HG02938 (cell line): ENCODE data around the gene ATP12A.

ENCODE experiments used
- ATAC-seq: cut with Tn5 transposase; IDR thresholded peaks from one replicate; pipeline ENCODE4 v1.9.1; 2021; ENCODE audit warnings: mild to moderate bottlenecking, moderate library complexity; ENCODE audit not compliant: unreplicated experiment

Gene ATP12A

DNA sequence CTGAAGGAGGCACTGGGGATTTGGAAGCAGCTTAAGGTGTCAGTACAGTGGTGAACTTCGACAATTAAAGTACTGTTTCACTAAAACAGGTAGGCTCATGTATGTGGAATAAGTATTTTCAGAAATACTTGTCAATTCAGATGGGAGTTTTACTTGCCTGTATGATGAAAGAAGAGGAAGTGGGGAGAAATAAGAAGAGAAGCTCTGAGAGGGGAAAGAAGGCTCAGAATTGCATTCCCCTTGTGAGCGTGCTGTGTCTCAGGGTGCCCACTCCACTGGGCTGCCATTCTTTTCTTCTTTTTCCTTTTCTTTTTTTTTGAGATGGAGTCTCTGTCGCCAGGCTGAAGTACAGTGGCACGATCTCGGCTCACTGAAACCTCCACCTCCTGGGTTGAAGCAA, 45.2 kb downstream of the ATP12A start:
- no peak for ATAC-seq

DNA sequence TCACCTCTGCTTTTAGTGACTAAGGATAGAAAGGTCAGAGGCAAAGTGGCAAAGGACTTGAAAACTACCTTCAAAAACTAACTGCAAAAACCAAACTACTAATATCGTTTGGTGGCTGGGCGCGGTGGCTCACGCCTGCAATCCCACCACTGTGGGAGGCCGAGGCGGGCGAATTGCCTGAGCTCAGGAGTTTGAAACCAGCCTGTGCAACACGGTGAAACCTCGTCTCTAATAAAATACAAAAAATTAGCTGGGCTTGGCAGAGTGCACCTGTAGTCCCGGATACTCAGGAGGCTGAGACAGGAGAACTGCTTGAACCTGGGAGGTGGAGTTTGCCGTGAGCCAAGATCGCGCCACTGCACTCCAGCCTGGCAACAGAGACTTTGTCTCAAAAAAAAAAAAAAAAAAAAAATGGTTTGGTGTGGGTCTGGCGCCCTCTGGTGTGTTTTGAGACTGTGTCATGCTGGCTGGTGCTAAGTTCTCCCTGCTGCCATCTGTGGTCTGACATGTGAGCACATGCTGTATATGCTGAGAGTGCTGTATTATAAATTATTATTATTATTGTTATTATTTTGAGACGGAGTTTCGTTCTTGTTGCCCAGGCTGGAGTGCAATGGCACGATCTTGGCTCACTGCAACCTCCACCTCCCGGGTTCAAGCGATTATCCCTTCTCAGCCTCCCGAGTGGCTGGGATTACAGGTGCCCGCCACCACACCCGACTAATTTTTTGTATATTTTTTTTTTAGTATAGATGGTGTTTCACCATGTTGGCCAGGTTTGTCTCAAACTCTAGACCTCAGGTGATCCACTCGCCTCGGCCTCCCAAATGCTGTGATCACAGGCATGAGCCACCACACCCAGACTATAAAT, 47.8 kb downstream of the ATP12A start:
- ATAC-seq = peak; percentile 73

DNA sequence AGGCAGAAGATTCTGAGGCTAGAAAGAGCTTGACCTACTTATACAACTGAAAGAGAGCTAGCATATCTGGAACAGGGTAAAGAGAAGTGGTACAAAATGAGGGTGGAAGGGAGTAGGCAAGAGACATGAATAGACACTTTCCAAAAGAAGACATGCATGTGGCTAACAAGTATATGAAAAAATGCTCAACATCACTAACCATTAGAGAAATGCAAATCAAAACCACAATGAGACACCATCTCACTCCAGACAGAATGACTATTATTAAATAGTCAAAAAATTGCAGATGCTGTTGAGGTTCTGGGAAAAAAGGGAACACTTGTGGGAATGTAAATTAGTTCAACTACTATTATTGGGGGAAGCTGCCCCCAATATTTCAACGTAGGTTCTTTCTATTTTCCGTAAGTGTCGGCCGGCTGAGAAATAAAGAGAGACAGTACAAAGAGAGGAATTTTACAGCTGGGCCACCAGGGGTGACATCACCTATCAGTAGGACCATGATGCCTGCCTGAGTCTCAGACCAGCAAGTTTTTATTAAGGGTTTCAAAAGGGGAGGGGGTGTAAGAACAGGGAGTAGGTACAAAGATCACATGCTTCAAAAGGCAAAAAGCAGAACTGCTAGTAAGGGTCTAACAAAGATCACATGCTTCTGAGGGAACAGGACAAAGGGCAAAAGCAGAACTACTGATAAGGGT, 50.8 kb downstream of the ATP12A start:
- ATAC-seq = peak; percentile 71

DNA sequence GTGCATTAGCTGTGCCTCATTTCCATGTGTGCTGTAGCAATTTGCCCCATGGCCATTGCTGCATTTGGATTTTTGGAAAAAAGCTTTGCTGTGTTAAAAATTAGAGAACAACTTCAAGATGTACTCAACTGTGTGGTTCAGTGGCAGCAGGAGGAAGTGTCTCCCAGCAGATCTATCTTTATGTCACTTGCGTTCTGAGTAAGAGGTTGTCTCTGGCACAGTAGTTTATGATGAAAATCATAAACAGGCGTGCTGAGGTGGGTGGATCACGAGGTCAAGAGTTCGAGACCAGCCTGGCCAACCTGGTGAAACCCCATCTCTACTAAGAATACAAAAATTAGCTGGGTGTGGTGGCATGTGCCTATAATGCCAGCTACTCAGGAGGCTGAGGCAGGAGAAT, 54.7 kb downstream of the ATP12A start:
- ATAC-seq = no peak

DNA sequence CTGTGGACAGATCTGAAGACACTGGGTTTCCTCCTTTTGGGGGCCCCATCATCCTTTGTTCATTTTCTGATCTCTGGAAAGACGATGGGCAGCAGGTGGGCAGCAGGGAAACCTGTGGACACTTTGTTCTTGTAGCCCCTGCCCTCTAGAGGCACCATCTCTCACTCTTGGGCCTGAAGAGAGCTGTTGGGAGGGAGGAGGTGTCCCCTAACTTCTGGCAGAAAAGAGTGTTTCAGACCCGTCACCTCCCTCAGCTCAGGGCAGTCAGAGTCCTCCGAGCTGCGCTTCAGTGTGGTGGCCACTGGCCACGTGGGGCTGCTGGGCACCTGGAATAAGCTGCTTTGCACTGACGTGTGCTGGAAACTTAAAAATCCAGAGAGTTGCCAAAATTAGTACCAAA, 56.8 kb downstream of the ATP12A start:
- no peak for ATAC-seq

DNA sequence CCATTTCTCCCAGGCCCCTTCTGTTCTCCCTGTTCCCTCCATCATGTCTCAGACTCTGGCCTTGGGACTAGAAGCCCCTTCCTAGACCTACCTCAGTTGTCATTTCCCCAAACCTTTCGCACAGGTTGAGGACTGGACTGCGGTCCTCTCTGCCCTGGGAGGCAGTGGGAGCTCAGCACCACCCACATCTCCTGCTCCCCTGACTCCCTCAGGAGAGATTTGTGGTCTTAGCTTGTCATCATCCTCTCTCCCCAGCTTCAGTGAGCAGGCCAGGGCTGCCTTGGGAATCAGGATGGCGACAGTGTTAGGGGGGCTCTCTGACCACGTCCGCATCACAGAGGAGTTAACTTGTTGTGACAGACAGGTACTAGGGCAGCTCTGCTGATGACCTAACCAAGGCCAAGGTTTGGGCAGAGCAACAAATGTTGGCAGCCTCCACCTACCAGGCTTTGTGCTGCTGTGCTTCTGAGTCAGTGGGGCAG, 58.2 kb downstream of the ATP12A start:
- ATAC-seq = no peak

DNA sequence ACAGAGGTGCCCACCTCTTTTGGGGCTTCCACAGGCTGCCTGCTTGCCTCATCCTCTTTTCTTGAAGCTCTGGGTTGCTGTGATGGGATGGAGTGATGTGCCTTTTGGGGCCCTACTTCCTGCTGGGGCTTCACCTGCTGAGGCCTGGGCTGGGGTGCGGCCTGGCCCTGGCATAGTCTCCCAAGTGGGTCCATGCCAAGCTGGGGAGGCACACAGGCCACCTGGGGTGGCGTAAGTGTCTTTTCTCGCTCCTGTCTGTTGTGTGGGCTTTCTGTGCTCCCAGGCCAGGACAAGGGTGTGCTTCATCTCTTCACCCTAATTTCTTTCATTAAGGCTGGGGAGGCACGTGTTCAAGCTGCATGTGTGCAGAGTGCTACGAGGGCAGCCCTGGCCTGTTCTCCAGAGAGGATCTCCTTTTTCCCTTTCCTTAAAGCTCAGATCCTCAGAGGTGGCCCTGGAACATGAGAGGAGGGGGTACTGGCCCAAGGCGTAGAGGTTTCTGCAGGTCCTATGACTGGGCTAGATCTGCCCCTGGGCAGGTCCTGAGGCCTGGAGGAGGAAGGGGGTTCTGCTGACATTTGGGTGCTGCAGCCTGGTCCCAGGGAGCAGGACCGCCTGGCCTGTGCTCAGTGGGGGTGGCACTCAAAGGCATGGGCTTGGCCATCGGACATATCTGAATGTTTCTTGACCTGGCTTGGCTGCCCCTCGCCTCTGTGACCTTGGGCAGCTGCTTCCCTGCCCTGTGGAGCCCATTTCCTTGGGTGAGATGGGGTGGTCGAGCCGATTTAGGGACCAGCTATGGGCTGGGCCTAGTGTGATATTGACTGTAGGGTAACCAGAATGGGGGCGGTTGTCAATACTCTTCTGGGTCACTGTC, 60.0 kb downstream of the ATP12A start:
- ATAC-seq = no peak

DNA sequence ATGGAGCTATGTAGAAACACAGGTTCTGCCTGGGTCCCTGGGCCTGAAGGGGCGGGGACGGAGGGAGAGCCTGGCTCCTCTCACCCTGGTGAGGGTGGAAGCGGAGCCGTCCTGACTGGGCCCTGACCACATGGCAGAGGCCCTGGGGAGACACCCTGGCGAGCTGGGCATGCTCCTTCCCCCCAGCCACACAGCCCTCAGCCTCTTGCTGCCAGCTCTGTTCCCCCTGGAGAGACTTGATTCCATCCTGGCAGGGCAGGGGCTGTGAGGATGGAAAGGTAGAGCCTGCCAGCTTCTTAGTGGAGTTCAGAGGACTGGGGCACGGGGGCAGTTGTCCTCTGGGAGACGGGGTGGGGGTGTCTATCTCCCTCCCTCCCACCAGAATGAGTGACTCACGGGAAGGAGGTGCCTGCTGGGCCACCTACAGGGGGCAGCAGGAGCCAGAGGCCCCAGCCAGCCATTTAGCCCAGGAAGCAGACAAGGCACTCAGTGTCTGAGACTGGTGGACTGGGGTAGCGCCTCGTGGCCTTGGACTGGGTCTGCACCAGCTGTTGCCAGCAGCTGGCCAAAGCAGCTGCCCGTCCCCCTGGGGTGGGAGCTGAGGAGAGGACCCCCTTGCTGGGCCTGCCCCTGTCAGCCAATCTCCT, 60.9 kb downstream of the ATP12A start:
- no peak for ATAC-seq

DNA sequence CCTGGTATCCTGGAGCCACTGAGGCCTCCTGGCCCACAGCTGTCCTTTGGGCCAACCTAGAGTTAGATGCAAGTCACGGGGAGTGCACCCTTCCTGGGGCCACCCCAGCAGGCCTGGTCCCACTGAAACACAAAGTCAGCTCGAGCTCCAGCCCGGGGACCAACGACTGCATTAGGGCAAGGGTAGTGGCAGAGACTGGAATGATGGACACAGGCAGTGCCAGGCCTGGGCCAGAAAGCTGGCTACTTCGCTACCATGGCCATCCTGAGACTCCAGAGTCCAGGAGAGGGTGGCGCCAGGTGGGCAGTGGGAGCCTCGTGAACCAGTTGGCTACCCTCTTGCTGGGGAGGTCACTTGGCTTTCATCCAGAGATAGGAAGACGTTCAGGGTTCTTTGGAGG, 61.6 kb downstream of the ATP12A start:
- ATAC-seq = no peak

DNA sequence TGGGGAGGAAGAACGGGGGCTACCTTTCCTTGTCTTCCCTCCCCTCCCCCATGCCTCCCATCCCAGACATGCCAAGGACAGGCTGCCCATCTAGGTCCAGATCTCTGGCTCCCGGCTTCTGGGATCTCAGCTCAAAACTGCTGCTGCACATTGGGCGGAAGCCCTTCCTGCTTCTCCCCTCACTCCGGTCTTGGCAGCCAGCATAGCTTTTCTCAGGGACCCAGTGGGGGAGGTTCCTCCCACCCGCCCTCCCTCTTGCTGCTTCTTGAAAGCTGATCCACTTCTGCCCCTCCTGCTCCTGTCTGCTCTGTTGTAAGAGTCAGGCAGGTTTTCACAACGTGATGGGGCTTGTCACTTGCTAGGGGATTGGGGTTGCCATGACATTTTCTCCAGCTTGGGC, 62.1 kb downstream of the ATP12A start:
- no peak for ATAC-seq

DNA sequence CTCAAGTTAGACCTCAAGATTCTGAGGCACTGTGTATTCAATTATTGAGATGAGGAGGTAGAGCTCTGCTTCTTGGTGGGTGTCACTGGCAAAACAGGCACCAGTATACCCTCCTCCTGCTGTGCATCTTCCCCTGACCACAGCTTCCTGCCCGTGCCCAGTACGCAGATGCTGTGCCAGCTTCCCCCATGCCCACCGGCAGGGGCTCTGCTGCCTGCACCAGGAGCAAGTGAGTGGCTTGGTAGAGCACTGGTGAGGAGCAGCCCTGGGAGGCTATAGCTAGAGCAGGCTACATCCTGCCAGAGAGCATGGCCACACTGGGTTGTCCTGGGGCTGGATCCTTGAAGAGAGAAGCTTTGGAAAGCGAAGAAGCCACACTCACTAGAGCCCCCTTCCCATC, 62.8 kb downstream of the ATP12A start:
- no peak for ATAC-seq

DNA sequence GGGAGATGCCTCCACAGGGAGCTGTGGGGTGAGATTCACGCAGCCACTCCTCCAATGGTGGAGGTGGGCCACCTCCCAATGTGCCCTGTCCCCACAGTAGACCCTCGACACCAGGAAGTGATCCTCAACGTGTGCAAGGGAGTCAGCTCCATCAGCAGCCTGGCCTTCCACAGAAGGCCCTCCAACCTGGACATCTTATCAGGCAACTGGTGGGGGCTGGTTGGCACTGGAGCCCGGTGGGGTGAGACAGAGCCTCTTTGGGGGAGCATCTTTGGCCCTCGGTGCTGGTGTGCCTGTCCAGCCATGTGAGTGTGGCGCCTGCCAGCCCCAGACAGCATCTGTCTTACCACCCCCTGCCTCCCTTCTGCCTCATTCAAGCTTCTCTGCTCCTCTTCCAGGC, 64.0 kb downstream of the ATP12A start:
- no peak for ATAC-seq

DNA sequence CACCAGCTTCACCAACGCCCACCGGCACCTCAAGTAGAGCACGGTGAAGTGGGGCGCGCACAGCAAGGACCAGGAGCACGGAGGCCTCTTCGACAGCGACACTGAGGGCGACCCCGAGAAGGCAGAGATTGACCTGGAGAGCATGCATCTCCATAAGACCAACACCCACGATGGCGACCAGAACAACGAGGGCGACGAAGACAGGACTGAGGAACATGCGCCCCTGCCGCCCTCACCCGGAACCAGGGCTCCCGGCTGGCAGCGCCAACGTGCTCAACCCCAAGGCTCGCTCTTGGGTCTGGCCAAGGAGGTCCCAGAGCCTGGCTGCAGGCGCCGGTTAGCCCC, 65.3 kb downstream of the ATP12A start:
- ATAC-seq = no peak

DNA sequence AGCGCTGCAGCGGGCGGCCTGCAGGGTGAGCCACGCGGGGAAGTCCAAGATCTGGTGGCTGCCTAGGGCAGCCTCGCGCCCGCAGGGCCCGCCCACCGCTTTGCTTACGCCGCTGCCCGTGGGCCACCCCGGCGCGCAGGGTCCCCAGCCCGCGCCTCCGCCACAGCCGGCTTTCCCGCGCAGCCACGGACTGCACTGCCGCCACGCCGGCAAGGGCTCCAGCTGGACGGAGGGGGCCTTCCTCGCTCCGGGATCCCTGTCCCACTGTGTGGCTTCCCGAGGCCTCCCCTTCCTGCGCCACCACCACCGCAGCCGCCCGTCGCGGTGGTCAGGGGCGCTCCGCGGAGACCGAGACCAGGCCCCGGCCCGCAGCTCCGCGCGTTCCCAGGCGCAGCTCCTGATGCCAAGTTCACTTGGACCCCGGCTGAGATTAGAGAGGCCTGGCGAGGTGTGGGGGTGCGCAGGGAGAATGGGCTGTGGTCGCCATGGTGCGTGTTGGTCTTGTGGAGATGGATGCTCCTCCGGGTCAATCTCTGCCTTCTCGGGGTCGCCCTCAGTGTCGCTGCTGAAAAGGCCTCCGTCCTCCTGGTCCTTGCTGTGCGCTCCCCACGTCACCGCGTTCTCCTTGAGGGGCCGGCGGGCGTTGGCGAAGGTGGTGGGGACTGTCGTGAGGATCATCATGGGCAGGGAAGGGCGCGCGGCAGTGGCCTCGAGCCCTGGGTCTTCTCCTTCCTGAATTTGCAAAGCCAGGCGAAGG, 65.8 kb downstream of the ATP12A start:
- ATAC-seq = no peak

DNA sequence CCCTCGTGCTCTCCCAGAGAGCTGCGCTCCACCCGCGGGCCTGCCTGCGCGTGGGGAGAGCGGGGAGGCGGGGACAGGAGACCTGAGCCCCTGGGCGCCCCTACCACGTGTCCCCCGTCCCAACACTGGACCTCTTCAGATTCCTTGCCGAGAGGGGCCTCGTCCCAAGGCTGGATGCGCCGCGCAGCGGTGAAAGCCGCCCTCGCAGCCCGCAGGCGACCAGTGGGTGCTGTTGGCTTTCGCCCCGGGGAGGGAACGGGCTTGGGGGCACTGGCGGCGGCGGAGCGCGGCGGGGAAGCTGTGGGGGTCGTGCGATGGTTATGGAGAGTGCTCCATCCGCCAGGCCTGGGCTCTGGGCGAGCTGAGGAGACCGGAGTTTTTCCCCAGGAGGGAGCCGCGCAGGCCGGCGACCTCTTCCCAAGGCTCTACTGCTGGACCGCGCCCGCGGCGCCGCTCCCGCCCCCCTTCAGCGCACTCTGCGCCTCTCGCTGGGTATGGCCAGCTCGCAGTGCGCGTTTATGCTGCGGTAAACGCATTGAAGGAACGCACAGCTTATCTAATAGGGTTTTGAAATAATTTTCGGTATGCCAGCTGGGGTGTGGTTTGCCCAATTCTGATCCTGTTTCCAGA, 66.5 kb downstream of the ATP12A start:
- ATAC-seq = no peak

DNA sequence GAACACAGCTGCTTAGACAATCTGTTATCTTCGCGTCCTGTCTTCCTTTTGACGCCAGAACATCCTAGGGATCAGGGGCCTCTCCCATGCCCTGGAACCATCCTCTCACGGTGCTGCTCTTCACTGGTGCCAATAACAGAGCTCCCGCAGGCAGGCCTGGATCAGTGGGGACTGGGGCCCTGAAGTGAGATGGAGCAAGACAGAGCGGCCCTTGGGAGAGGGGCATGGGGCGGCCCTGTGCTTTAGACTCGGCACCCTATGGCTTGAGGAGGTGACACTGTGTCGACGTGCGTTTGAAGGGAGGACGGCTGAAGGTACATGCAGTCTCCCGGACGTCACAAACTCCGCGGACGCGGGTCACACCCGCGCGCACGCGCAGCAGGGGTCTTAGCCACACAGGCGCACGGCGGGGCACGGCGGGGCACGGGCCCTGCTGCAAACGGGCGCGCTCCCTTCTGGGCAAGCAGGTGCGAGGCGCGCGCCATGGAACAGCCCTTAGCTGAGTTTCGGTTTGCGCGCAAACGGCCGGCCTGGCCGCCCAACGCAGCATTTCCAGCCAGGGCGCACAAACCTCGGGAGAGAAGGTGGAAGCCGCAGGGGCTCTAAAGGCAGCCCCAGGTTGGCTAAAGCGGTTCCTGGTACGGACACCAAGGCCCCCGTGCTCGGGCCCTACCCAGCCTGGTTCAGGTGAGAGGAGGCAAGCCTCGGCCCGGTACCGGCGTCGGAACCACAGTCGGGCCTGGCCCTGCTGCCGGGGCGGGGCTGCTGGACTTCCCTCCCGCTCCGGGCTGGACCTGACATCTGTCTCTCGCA, 67.2 kb downstream of the ATP12A start:
- no peak for ATAC-seq

DNA sequence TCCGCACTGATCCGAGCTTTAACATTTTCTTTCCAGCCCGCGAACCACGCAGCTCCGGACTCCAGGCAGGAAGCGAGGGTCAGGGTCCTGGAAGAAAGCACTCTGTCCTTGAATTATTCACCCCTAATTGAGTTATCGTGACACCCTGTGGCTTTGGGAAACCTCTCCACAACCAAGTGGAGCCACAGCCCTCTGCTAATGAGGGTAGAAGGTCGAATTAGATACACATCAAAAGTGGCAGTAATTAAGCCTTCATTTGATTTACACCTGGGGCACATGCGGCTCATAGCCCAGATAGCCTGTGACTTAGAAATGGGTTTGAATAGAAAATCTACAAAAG, 67.8 kb downstream of the ATP12A start:
- no peak for ATAC-seq

DNA sequence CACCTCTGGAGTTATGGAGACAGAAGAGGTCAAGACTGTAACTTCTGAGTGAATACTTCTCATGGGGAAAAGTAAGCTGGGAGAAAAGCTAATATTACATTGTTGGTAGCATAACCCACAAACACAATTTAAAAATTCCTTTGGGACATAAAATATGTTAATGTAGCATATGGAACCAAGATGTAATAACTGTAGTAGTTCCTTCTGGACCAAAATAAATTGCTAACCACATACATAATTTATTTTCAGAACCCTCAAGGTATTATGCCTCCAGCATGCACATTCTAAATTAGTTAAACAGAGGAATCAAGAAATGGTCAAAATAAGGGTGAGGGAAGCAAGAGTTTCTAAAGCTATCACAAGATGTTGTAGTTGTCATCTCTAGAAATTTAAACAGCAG, 79.0 kb downstream of the ATP12A start:
- ATAC-seq = no peak
